Smooth muscle cell (in vitro differentiated cells): ENCODE measurements around the gene REEP1. TPM values are rescaled to one million over a fixed set of nuclear protein-coding genes. Genes with fewer than 3 reads are reported as not detected.

ENCODE experiments used
- DNase-seq: peaks from one replicate; lab custom pipeline; 2025; ENCODE audit not compliant: unreplicated experiment; lab: John Stamatoyannopoulos, UW
- H2AFZ ChIP-seq: fragments of 200-600 bp; sonication (generic); 2 replicates; pipeline ENCODE4 v1.6.0; 2016; ENCODE audit warnings: antibody characterized with exemption, low read depth, mild to moderate bottlenecking
- H3F3A ChIP-seq: fragments of 200-600 bp; sonication (generic); 2 replicates; pipeline ENCODE4 v1.6.0; 2017; ENCODE audit warnings: antibody characterized with exemption, low read depth
- H3K27ac ChIP-seq: fragments of 200-600 bp; sonication (generic); 2 replicates; pipeline ENCODE4 v1.5.1; 2016; ENCODE audit warnings: low read depth, mild to moderate bottlenecking
- H3K27me3 ChIP-seq: fragments of 200-600 bp; sonication (generic); 2 replicates; pipeline ENCODE4 v1.6.1; 2016; ENCODE audit warnings: low read depth, mild to moderate bottlenecking
- H3K36me3 ChIP-seq: fragments of 200-600 bp; sonication (generic); 2 replicates; pipeline ENCODE4 v1.5.1; 2016; ENCODE audit warnings: low read depth
- H3K4me1 ChIP-seq: fragments of 200-600 bp; sonication (generic); 2 replicates; pipeline ENCODE4 v1.5.1; 2016; ENCODE audit warnings: low read depth
- H3K4me2 ChIP-seq: fragments of 200-600 bp; sonication (generic); 2 replicates; pipeline ENCODE4 v1.6.0; 2016; ENCODE audit warnings: mild to moderate bottlenecking
- H3K4me3 ChIP-seq: fragments of 200-600 bp; sonication (generic); 2 replicates; pipeline ENCODE4 v1.5.1; 2016; ENCODE audit warnings: mild to moderate bottlenecking
- H3K79me2 ChIP-seq: fragments of 200-600 bp; sonication (generic); 2 replicates; pipeline ENCODE4 v1.6.0; 2016; ENCODE audit warnings: low read depth, mild to moderate bottlenecking
- H3K9ac ChIP-seq: fragments of 200-600 bp; sonication (generic); 2 replicates; pipeline ENCODE4 v1.6.0; 2016; ENCODE audit warnings: low read depth
- H3K9me3 ChIP-seq: fragments of 200-600 bp; sonication (generic); replicated peaks from 2 replicates; pipeline ENCODE4 v1.5.1; 2016; ENCODE audit warnings: low read depth
- H4K20me1 ChIP-seq: fragments of 200-600 bp; sonication (generic); 2 replicates; pipeline ENCODE4 v1.6.0; 2016; ENCODE audit warnings: low read depth
- CTCF ChIP-seq: fragments of 200-600 bp; sonication (generic); IDR thresholded peaks from 2 replicates; pipeline ENCODE4 v1.5.1; 2017; ENCODE audit warnings: borderline replicate concordance, mild to moderate bottlenecking, antibody characterized with exemption; ENCODE audit not compliant: insufficient read depth, poor library complexity, severe bottlenecking
- WGBS: methylation state at CpG from one replicate; pipeline ENCODE4 v1.1.7; 2016; ENCODE audit warnings: low lambda C conversion rate; 5-methylcytosine and 5-hydroxymethylcytosine counted together
- polyA plus RNA-seq: library from polyadenylated mRNA; unstranded; fragments of >200 nt; fragmentation: Nextera tagmentation; extraction: Ambion mirVana; gene quantifications from 2 replicates; pipeline ENCODE4 v1.2.1, GENCODE V29; 2016
- total RNA-seq: library from RNA; depleted of rRNA; stranded (reverse); fragments of >200 nt; gene quantifications from 2 replicates; pipeline ENCODE4 v1.2.3, GENCODE V29; 2014

REEP1 gene
- total and polyA plus RNA-seq, 2 experiments from 2014 or later = not detected

- Histone ChIP-seq H4K20me1 (no peaks in the 10 kb centered on the region), H2AFZ (no peak overlapping the region), H3K4me3 (no peak overlapping the region), H3K9ac (no peak overlapping the region), H3K27me3 (peaks cover 4% of the 10 kb centered on the region), H3K9me3 (no peaks in the 10 kb centered on the region), H3K4me1 (no peaks in the 10 kb centered on the region), H3K79me2 (no peaks in the 10 kb centered on the region), H3K27ac (no peak overlapping the region), H3K36me3 (no peaks in the 10 kb centered on the region), H3K4me2 (no peak overlapping the region), H3F3A (no peaks in the 10 kb centered on the region)
- TF ChIP-seq CTCF = no peak
- no peak for DNase-seq
- WGBS = 91% methylated on average over 8 of the region's 8 CpGs
Observed at GRCh38 chr2:86239745-86240144, 97.7 kb downstream of the REEP1 start.

- no peaks in the 10 kb centered on the region for H3K9me3 ChIP-seq
- no peak overlapping the region for H2AFZ ChIP-seq
- H3K4me1 ChIP-seq = no peaks in the 10 kb centered on the region
- no peaks in the 10 kb centered on the region for H3K36me3 ChIP-seq
- no peaks in the 10 kb centered on the region for H4K20me1 ChIP-seq
- no peak overlapping the region for H3K4me2 ChIP-seq
- no peak overlapping the region for H3K27ac ChIP-seq
- H3F3A ChIP-seq = no peaks in the 10 kb centered on the region
- no peak for TF ChIP-seq CTCF
- H3K27me3 ChIP-seq = peaks cover 4% of the 10 kb centered on the region
- H3K4me3 ChIP-seq = no peak overlapping the region
- 90% methylated on average over 4 of the region's 4 CpGs for WGBS
- H3K79me2 ChIP-seq = no peaks in the 10 kb centered on the region
- no peak for DNase-seq
- no peak overlapping the region for H3K9ac ChIP-seq
Observed at GRCh38 chr2:86239326-86239725, 98.1 kb downstream of the REEP1 start.

GRCh38 chr2:86238354-86238753 lies 99.1 kb downstream of the REEP1 start:
- no peaks in the 10 kb centered on the region for H3K9me3 ChIP-seq
- no peaks in the 10 kb centered on the region for H3K79me2 ChIP-seq
- no peaks in the 10 kb centered on the region for H4K20me1 ChIP-seq
- no peaks in the 10 kb centered on the region for H3K36me3 ChIP-seq
- peaks cover 4% of the 10 kb centered on the region for H3K4me1 ChIP-seq
- H3K9ac ChIP-seq = no peak overlapping the region
- WGBS = 94% methylated on average over 5 of the region's 5 CpGs
- no peak overlapping the region for H3K4me2 ChIP-seq
- no peak overlapping the region for H3K4me3 ChIP-seq
- no peak overlapping the region for H3K27ac ChIP-seq
- no peak overlapping the region for H2AFZ ChIP-seq
- no peak for TF ChIP-seq CTCF
- DNase-seq = no peak
- peaks cover 4% of the 10 kb centered on the region for H3K27me3 ChIP-seq
- H3F3A ChIP-seq = no peaks in the 10 kb centered on the region

GRCh38 chr2:86237172-86237571 lies 100.3 kb downstream of the REEP1 start:
- WGBS = 76% methylated on average over 5 of the region's 5 CpGs
- Histone ChIP-seq H3K4me1 (peaks cover 5% of the 10 kb centered on the region), H3K9ac (no peak overlapping the region), H2AFZ (no peak overlapping the region), H3F3A (no peaks in the 10 kb centered on the region), H4K20me1 (no peaks in the 10 kb centered on the region), H3K4me3 (no peak overlapping the region), H3K9me3 (no peaks in the 10 kb centered on the region), H3K36me3 (no peaks in the 10 kb centered on the region), H3K27me3 (peaks cover 2% of the 10 kb centered on the region), H3K79me2 (no peaks in the 10 kb centered on the region), H3K27ac (no peak overlapping the region), H3K4me2 (no peak overlapping the region)
- no peak for TF ChIP-seq CTCF
- DNase-seq = no peak
